ENCODE results near the gene FBXO24. TPM values are rescaled to one million over a fixed set of nuclear protein-coding genes. Genes with fewer than 3 reads are reported as not detected.
A peak's percentile ranks its signal among the peaks of the same experiment; 100 is the strongest.
"Not testable (repeated sequence)": the region's sequence is repeated elsewhere in the genome, so short reads cannot be mapped to it uniquely, and the experiment has no call there.

Gene FBXO24
- 0.23 and 0.71 TPM in 2 replicates for total RNA-seq (2014; rRNA removed; shearing (Covaris generic); ENCODE audit: low replicate concordance)

GRCh38 chr7:100586266-100587025 lies at the start of gene FBXO24:
TSS of gene FBXO24 (plus strand) at chr7:100586328. CDS start at chr7:100586626, 298 bp downstream.
- peak; percentile 100 for DNase-seq (ENCODE audit: low read depth)
- in situ Hi-C loops (cut with HindIII; ENCODE audit: low pct_unique_long_range_greater_than_20kb, low sequenced_read_pairs) = no loop called here

- DNase-seq (ENCODE audit: low read depth); in situ Hi-C loops (cut with HindIII; ENCODE audit: low pct_unique_long_range_greater_than_20kb, low sequenced_read_pairs): not testable (repeated sequence)
These were observed 49.4 kb upstream of the FBXO24 start for GRCh38 chr7:100536695-100537094.

- in situ Hi-C loops (cut with HindIII; ENCODE audit: low pct_unique_long_range_greater_than_20kb, low sequenced_read_pairs) = no loop called here
- DNase-seq (ENCODE audit: low read depth) = no peak
These were observed 47.8 kb upstream of the FBXO24 start for GRCh38 chr7:100538348-100538653.

- DNase-seq (ENCODE audit: low read depth) = peak; percentile 100
- in situ Hi-C loops (cut with HindIII; ENCODE audit: low pct_unique_long_range_greater_than_20kb, low sequenced_read_pairs) = no loop called here
These were observed 47.3 kb upstream of the FBXO24 start, which contains the start of gene AGFG2 for GRCh38 chr7:100538654-100539435. TSS of gene AGFG2 (plus strand) at chr7:100539203. CDS start at chr7:100539347, 144 bp downstream.

GRCh38 chr7:100539436-100540006 lies 46.6 kb upstream of the FBXO24 start:
- in situ Hi-C loops (cut with HindIII; ENCODE audit: low pct_unique_long_range_greater_than_20kb, low sequenced_read_pairs) = no loop called here
- DNase-seq (ENCODE audit: low read depth) = no peak

GRCh38 chr7:100540073-100540723 lies 45.9 kb upstream of the FBXO24 start:
- in situ Hi-C loops (cut with HindIII; ENCODE audit: low pct_unique_long_range_greater_than_20kb, low sequenced_read_pairs) = no loop called here

GRCh38 chr7:100541309-100541708 lies 44.8 kb upstream of the FBXO24 start:
- in situ Hi-C loops (cut with HindIII; ENCODE audit: low pct_unique_long_range_greater_than_20kb, low sequenced_read_pairs); DNase-seq (ENCODE audit: low read depth): not testable (repeated sequence)

More at GRCh38 chr7:100540073-100540723, 45.9 kb upstream of the FBXO24 start:
- peak; percentile 48 for DNase-seq (ENCODE audit: low read depth)

GRCh38 chr7:100543586-100543985 lies 42.5 kb upstream of the FBXO24 start:
- no peak for DNase-seq (ENCODE audit: low read depth)
- in situ Hi-C loops (cut with HindIII; ENCODE audit: low pct_unique_long_range_greater_than_20kb, low sequenced_read_pairs) = no loop called here

GRCh38 chr7:100544386-100544785 lies 41.7 kb upstream of the FBXO24 start:
- in situ Hi-C loops (cut with HindIII; ENCODE audit: low pct_unique_long_range_greater_than_20kb, low sequenced_read_pairs) = no loop called here
- no peak for DNase-seq (ENCODE audit: low read depth)

GRCh38 chr7:100544967-100545359 lies 41.2 kb upstream of the FBXO24 start:
- DNase-seq (ENCODE audit: low read depth) = no peak
- in situ Hi-C loops (cut with HindIII; ENCODE audit: low pct_unique_long_range_greater_than_20kb, low sequenced_read_pairs) = no loop called here

- in situ Hi-C loops (cut with HindIII; ENCODE audit: low pct_unique_long_range_greater_than_20kb, low sequenced_read_pairs) = no loop called here
- peak; percentile 94 for DNase-seq (ENCODE audit: low read depth)
These were observed 40.6 kb upstream of the FBXO24 start for GRCh38 chr7:100545360-100546128.

- in situ Hi-C loops (cut with HindIII; ENCODE audit: low pct_unique_long_range_greater_than_20kb, low sequenced_read_pairs) = no loop called here
- DNase-seq (ENCODE audit: low read depth) = peak; percentile 79
These were observed 39.8 kb upstream of the FBXO24 start for GRCh38 chr7:100546129-100546925.

GRCh38 chr7:100546926-100547800 lies 39.0 kb upstream of the FBXO24 start:
- in situ Hi-C loops (cut with HindIII; ENCODE audit: low pct_unique_long_range_greater_than_20kb, low sequenced_read_pairs) = no loop called here
- DNase-seq (ENCODE audit: low read depth) = no peak

- in situ Hi-C loops (cut with HindIII; ENCODE audit: low pct_unique_long_range_greater_than_20kb, low sequenced_read_pairs) = no loop called here
- DNase-seq (ENCODE audit: low read depth) = no peak
These were observed 38.3 kb upstream of the FBXO24 start for GRCh38 chr7:100547872-100548271.

- in situ Hi-C loops (cut with HindIII; ENCODE audit: low pct_unique_long_range_greater_than_20kb, low sequenced_read_pairs); DNase-seq (ENCODE audit: low read depth): not testable (repeated sequence)
These were observed 37.7 kb upstream of the FBXO24 start for GRCh38 chr7:100548446-100548845.

GRCh38 chr7:100552532-100552931 lies 33.6 kb upstream of the FBXO24 start:
- in situ Hi-C loops (cut with HindIII; ENCODE audit: low pct_unique_long_range_greater_than_20kb, low sequenced_read_pairs) = no loop called here
- DNase-seq (ENCODE audit: low read depth) = no peak

Data from Caki2 (cell line).